Measurements from ENCODE around the gene STUM. TPM values are rescaled to one million over a fixed set of nuclear protein-coding genes. Genes with fewer than 3 reads are reported as not detected.

STUM gene
- total and polyA plus RNA-seq, 2 experiments from 2014 or later, result 0.23 to 1.3 TPM

DNA sequence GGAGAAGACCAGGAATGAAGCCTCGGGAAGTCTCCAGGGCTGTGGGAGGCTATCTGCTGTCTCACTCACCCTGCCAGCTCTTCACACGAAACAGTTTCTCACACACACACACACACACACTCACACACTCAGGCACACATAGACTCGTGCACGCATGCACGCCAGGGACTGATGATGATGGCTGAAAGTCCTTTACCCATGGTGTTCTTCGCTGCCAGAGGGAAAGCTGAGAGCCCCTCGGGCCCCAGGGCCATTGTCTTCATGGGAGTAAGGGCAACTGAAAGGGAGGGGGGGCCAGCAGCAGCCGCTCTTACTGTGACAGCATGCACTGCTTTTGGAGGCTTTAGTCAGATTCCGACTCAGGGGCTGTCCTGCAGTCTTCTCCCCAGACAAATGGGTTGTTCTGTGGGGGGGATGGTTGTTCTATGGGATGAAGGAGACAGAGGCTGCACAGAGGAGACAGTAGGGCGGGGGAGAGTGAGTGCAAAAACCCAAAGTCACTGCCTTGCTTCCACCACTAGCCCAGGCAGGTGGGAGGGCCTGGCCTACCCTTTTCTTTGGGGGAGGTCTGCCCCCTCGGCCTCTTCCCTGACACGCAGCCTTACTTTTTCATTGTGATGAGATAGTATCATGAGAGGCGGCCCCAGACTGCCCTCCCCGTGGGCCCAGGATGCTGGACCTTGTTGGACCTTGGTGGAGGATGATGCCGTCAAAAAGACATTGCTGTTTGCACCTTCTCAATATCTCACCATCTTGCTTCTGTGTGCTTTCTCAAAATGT is 29.0 kb downstream of the STUM start (continued):
- TF ChIP-seq, protein P1, sequence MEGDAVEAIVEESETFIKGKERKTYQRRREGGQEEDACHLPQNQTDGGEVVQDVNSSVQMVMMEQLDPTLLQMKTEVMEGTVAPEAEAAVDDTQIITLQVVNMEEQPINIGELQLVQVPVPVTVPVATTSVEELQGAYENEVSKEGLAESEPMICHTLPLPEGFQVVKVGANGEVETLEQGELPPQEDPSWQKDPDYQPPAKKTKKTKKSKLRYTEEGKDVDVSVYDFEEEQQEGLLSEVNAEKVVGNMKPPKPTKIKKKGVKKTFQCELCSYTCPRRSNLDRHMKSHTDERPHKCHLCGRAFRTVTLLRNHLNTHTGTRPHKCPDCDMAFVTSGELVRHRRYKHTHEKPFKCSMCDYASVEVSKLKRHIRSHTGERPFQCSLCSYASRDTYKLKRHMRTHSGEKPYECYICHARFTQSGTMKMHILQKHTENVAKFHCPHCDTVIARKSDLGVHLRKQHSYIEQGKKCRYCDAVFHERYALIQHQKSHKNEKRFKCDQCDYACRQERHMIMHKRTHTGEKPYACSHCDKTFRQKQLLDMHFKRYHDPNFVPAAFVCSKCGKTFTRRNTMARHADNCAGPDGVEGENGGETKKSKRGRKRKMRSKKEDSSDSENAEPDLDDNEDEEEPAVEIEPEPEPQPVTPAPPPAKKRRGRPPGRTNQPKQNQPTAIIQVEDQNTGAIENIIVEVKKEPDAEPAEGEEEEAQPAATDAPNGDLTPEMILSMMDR (conservative IDR thresholded peaks at IDR 0.05; ENCODE audit: low read depth in 2 of 2), result no peak
- no peak for TF ChIP-seq EZH2phosphoT487 (IDR thresholded peaks at IDR 0.05; ENCODE audit: unreplicated experiment)

DNA sequence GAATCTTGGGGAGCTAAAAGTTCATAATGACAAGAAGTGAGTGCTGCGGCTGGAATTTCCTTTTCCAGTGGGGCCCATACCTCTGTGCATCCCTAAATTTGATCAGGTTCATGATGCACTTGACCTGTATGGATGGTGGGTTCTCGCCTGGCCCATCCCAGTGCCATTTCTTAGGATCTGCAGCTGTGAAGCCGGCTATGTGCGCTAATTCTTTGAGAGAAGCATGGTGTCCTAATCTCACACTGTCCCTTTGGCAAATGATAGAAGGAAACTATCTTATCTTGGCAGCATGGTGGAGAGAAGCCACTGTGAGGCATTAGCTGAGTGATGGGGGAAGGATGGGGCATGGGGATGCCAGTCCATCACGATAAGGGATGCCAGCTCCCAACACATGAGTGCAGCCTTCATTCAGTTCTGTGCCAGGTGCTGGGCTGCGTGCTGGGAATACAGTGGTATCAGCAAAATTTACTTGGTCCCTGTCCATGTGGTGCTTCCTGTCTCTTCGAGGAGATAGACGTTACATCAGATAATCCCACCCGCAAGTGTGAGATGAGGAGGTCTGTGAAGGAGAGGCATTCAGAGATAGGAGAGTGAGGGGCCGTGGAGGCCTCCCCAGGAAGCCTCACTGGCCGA is 30.5 kb downstream of the STUM start:
- no peaks in the 10 kb centered on the region for H3K9me3 Mint-ChIP-seq
- H3K27me3 Mint-ChIP-seq (ENCODE audit: insufficient read depth, low read depth, poor library complexity), result peaks cover 5% of the 10 kb centered on the region
- no peaks in the 10 kb centered on the region for H3F3A ChIP-seq (replicated peaks; ENCODE audit: low read depth)
- no peak overlapping the region for H3K4me3 ChIP-seq
- DNase-seq (ENCODE audit: low spot score) (no peak), ATAC-seq (no peak)
- no peaks in the 10 kb centered on the region for H3K4me1 ChIP-seq (ENCODE audit: insufficient read depth)
- H3K36me3 Mint-ChIP-seq (ENCODE audit: low read depth), result no peaks in the 10 kb centered on the region
- no peaks in the 10 kb centered on the region for H3K9me2 ChIP-seq (ENCODE audit: insufficient read depth)
- H3K4me3 Mint-ChIP-seq, result no peak overlapping the region
- no peaks in the 10 kb centered on the region for H3K79me2 ChIP-seq (replicated peaks; ENCODE audit: insufficient read depth)
- H3K4me2 ChIP-seq, result no peak overlapping the region
- no peak overlapping the region for H3K27ac Mint-ChIP-seq
- no peaks in the 10 kb centered on the region for H4K20me1 ChIP-seq (replicated peaks; ENCODE audit: insufficient read depth)
- no peak overlapping the region for H3K27ac ChIP-seq (ENCODE audit: low read depth)
- H3K4me1 Mint-ChIP-seq, result peaks cover 8% of the 10 kb centered on the region; the same call in 1 of the 3 replicates
- H3K36me3 ChIP-seq (ENCODE audit: insufficient read depth), result no peaks in the 10 kb centered on the region
- no peaks in the 10 kb centered on the region for H3K27me3 ChIP-seq (ENCODE audit: insufficient read depth)
- H2AFZ ChIP-seq, result no peak overlapping the region
- TF ChIP-seq POLR2AphosphoS5 (IDR thresholded peaks at IDR 0.05; ENCODE audit: low read depth) (no peak), STAT1 (IDR thresholded peaks at IDR 0.05; ENCODE audit: unreplicated experiment) (no peak), EZH2 (IDR thresholded peaks at IDR 0.05; ENCODE audit: low read depth, unreplicated experiment) (no peak), EZH2phosphoT487 (IDR thresholded peaks at IDR 0.05; ENCODE audit: unreplicated experiment) (no peak), CREB1 (CRISPR knock-in tag; IDR thresholded peaks at IDR 0.05; ENCODE audit: low read depth) (no peak), JUNB (IDR thresholded peaks at IDR 0.05; ENCODE audit: unreplicated experiment) (no peak), ZNF331 (CRISPR knock-in tag; IDR thresholded peaks at IDR 0.05; ENCODE audit: low read depth) (no peak), NANOG (IDR thresholded peaks at IDR 0.05; ENCODE audit: borderline replicate concordance) (no peak), ZNF462 (CRISPR knock-in tag; IDR thresholded peaks at IDR 0.05) (no peak)
- TF ChIP-seq, protein P1 (conservative IDR thresholded peaks at IDR 0.05; ENCODE audit: low read depth in 2 of 2), result no peak
